NCI-H748 (cell line): ENCODE measurements around the gene HEG1.

Experiments used
- DNase-seq: peaks from one replicate; lab custom pipeline; 2025; ENCODE audit not compliant: unreplicated experiment; lab: John Stamatoyannopoulos, UW

The HEG1 gene

GRCh38 chr3:125023833-125024555, 31.8 kb downstream of the HEG1 start:
- DNase-seq, result peak; percentile 34

- no peak for DNase-seq
Observed at GRCh38 chr3:125022206-125022605, 33.6 kb downstream of the HEG1 start.

GRCh38 chr3:125019271-125019670, 36.5 kb downstream of the HEG1 start:
- DNase-seq, result no peak

GRCh38 chr3:125017406-125017805, 38.4 kb downstream of the HEG1 start:
- DNase-seq, result no peak

GRCh38 chr3:125014570-125015179, 41.1 kb downstream of the HEG1 start:
- DNase-seq, result no peak

GRCh38 chr3:125013095-125013494, 42.7 kb downstream of the HEG1 start:
- DNase-seq, result no peak

- DNase-seq, result no peak
Observed at GRCh38 chr3:125011941-125012340, 43.9 kb downstream of the HEG1 start.

- DNase-seq, result no peak
Observed at GRCh38 chr3:125010393-125010792, 45.4 kb downstream of the HEG1 start.

- no peak for DNase-seq
Observed at GRCh38 chr3:125008766-125009165, 47.0 kb downstream of the HEG1 start.

- DNase-seq, result no peak
Observed at GRCh38 chr3:125006291-125006731, 49.5 kb downstream of the HEG1 start.

GRCh38 chr3:125005676-125006075, 50.1 kb downstream of the HEG1 start:
- no peak for DNase-seq

GRCh38 chr3:125005222-125005621, 50.6 kb downstream of the HEG1 start:
- no peak for DNase-seq

- no peak for DNase-seq
Observed at GRCh38 chr3:125003859-125004595, 51.8 kb downstream of the HEG1 start.

GRCh38 chr3:125003369-125003853, 52.4 kb downstream of the HEG1 start:
- DNase-seq, result no peak

GRCh38 chr3:125002414-125003368, 53.1 kb downstream of the HEG1 start:
- peak; percentile 64 for DNase-seq

- DNase-seq, result no peak
Observed at GRCh38 chr3:125001557-125002413, 54.0 kb downstream of the HEG1 start.

GRCh38 chr3:125000661-125001060, 55.1 kb downstream of the HEG1 start:
- DNase-seq, result no peak

- DNase-seq, result no peak
Observed at GRCh38 chr3:124999897-125000435, 55.8 kb downstream of the HEG1 start.

GRCh38 chr3:124999317-124999716, 56.5 kb downstream of the HEG1 start:
- no peak for DNase-seq

- no peak for DNase-seq
Observed at GRCh38 chr3:124998247-124998630, 57.6 kb downstream of the HEG1 start.
